ENCODE data around the gene C1orf226. TPM values are rescaled to one million over a fixed set of nuclear protein-coding genes. Genes with fewer than 3 reads are reported as not detected.

Gene C1orf226
- total and polyA plus RNA-seq, 2 of the 4 experiments (the other 2 are of a cell fraction), result under 0.01 to 0.10 TPM

GRCh38 chr1:162412002-162412401 is 30.5 kb downstream of the C1orf226 start, which contains the start of gene SH2D1B:
Gene SH2D1B (minus strand): TSS chr1:162412136. CDS start chr1:162412016, 120 bp downstream.
- no peak for DNase-seq
- WGBS, 2 experiments (ENCODE audit: extremely low coverage in 2 of 2, insufficient read length in 1 of 2), result no CpG with 5 or more reads among the region's 3 CpGs
- Histone ChIP-seq H2BK15ac (ENCODE audit: low read depth, low read length) (no peak within 1 kb of the TSS), H3K18ac (ENCODE audit: low read depth, low read length) (no peak within 1 kb of the TSS), H3K36me3 (ENCODE audit: control insufficient read depth, insufficient read depth, low read length) (no peaks in the 10 kb centered on the region), H3K4me3 (ENCODE audit: insufficient read depth, low read depth, low read length) (no peak within 1 kb of the TSS), H3K9ac (ENCODE audit: low read depth, low read length) (no peak within 1 kb of the TSS), H3K14ac (replicated peaks; ENCODE audit: low read depth, low read length) (no peak within 1 kb of the TSS), H4K91ac (ENCODE audit: insufficient read depth, low read depth, low read length) (no peak within 1 kb of the TSS), H2AFZ (replicated peaks; ENCODE audit: low read length, poor library complexity) (no peak within 1 kb of the TSS), H3K9me3 (ENCODE audit: control insufficient read depth, insufficient read depth, low read length) (no peaks in the 10 kb centered on the region), H3K27me3 (ENCODE audit: control insufficient read depth, insufficient read depth, low read length) (peaks cover 4% of the 10 kb centered on the region; the same call in 1 of the 2 replicates), H3K4me1 (ENCODE audit: control insufficient read depth, insufficient read depth, low read length) (no peaks in the 10 kb centered on the region), H2BK5ac (ENCODE audit: low read depth, low read length, poor library complexity, severe bottlenecking) (no peak within 1 kb of the TSS), H4K5ac (ENCODE audit: low read depth, low read length) (no peak within 1 kb of the TSS), H3K23ac (ENCODE audit: low read depth, low read length) (no peak within 1 kb of the TSS), H3K79me1 (ENCODE audit: low read depth in 1 of 2, low read length in 2 of 2) (no peaks in the 10 kb centered on the region), H3K27ac (ENCODE audit: insufficient read depth, low read length) (no peak within 1 kb of the TSS), H2BK120ac (ENCODE audit: low read depth, low read length) (no peak within 1 kb of the TSS), H2AK5ac (ENCODE audit: low read depth, low read length) (no peak within 1 kb of the TSS), H3K9me1 (ENCODE audit: insufficient read depth, low read length) (no peaks in the 10 kb centered on the region), H2AK9ac (replicated peaks; ENCODE audit: low read depth, low read length, poor library complexity) (no peak within 1 kb of the TSS), H2BK20ac (ENCODE audit: low read depth, low read length) (no peak within 1 kb of the TSS), H4K8ac (ENCODE audit: low read depth in 2 of 2, low read length in 2 of 2) (no peak within 1 kb of the TSS), H4K20me1 (ENCODE audit: insufficient read depth, low read length) (no peaks in the 10 kb centered on the region), H3K56ac (ENCODE audit: extremely low read depth, insufficient read depth, low read length) (no peak within 1 kb of the TSS), H3K4ac (ENCODE audit: low read depth, low read length) (no peak within 1 kb of the TSS), H3K4me2 (ENCODE audit: low read depth, low read length) (no peak within 1 kb of the TSS)
- POLR2A ChIA-PET (ENCODE audit: unreplicated experiment), result no interaction called here
- ATAC-seq (ENCODE audit: low read depth), result no peak
- CTCF ChIA-PET, result no interaction called here
- intact Hi-C loops (cut with micrococcal nuclease) (no loop called here), dilution Hi-C loops (cut with HindIII; ENCODE audit: low sequenced_read_pairs, unreplicated experiment) (no loop called here), in situ Hi-C loops (cut with MboI; ENCODE audit: low sequenced_read_pairs) (no loop called here)
- BruUV-seq (replicated peaks), result no TSS peak
- no peak for TF ChIP-seq MAFK (IDR thresholded peaks at IDR 0.05; ENCODE audit: low read depth, low read length)
- no peak for TF ChIP-seq MXI1 (IDR thresholded peaks at IDR 0.05; ENCODE audit: borderline replicate concordance, low read depth, low read length)
- TF ChIP-seq, protein P1, sequence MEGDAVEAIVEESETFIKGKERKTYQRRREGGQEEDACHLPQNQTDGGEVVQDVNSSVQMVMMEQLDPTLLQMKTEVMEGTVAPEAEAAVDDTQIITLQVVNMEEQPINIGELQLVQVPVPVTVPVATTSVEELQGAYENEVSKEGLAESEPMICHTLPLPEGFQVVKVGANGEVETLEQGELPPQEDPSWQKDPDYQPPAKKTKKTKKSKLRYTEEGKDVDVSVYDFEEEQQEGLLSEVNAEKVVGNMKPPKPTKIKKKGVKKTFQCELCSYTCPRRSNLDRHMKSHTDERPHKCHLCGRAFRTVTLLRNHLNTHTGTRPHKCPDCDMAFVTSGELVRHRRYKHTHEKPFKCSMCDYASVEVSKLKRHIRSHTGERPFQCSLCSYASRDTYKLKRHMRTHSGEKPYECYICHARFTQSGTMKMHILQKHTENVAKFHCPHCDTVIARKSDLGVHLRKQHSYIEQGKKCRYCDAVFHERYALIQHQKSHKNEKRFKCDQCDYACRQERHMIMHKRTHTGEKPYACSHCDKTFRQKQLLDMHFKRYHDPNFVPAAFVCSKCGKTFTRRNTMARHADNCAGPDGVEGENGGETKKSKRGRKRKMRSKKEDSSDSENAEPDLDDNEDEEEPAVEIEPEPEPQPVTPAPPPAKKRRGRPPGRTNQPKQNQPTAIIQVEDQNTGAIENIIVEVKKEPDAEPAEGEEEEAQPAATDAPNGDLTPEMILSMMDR (conservative IDR thresholded peaks at IDR 0.05; ENCODE audit: low read depth, low read length), result no peak
- TF ChIP-seq FOS (IDR thresholded peaks at IDR 0.05; ENCODE audit: low read depth, low read length), result no peak
- no peak for TF ChIP-seq USF2 (IDR thresholded peaks at IDR 0.05; ENCODE audit: low read depth, low read length)
- TF ChIP-seq CHD1 (IDR thresholded peaks at IDR 0.05; ENCODE audit: low read depth, low read length), result no peak
- TF ChIP-seq RCOR1 (IDR thresholded peaks at IDR 0.05; ENCODE audit: insufficient replicate concordance, low read length), result no peak
- no peak for TF ChIP-seq CEBPB (IDR thresholded peaks at IDR 0.05; ENCODE audit: low read depth, low read length)
- no peak for TF ChIP-seq BHLHE40 (IDR thresholded peaks at IDR 0.05; ENCODE audit: low read depth, low read length)
- no peak for TF ChIP-seq RFX5 (IDR thresholded peaks at IDR 0.05; ENCODE audit: low read depth, low read length)
- no peak for TF ChIP-seq NFE2L2 (IDR thresholded peaks at IDR 0.05; ENCODE audit: low read depth, low read length)
- TF ChIP-seq, protein P2, sequence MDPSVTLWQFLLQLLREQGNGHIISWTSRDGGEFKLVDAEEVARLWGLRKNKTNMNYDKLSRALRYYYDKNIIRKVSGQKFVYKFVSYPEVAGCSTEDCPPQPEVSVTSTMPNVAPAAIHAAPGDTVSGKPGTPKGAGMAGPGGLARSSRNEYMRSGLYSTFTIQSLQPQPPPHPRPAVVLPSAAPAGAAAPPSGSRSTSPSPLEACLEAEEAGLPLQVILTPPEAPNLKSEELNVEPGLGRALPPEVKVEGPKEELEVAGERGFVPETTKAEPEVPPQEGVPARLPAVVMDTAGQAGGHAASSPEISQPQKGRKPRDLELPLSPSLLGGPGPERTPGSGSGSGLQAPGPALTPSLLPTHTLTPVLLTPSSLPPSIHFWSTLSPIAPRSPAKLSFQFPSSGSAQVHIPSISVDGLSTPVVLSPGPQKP (IDR thresholded peaks at IDR 0.05; ENCODE audit: borderline replicate concordance, low read depth, low read length), result no peak
- TF ChIP-seq MAZ (IDR thresholded peaks at IDR 0.05; ENCODE audit: borderline replicate concordance, low read depth, low read length), result no peak
- no peak for TF ChIP-seq RAD21 (IDR thresholded peaks at IDR 0.05; ENCODE audit: low read length)
- no peak for TF ChIP-seq SMC3 (IDR thresholded peaks at IDR 0.05; ENCODE audit: low read depth, low read length)
- no peak for TF ChIP-seq POLR2A (IDR thresholded peaks at IDR 0.05; ENCODE audit: low read depth, low read length)

Data from IMR-90 (cell line).